K562 (cell line): Measurements from ENCODE around the gene TMEM131L. TPM values are rescaled to one million over a fixed set of nuclear protein-coding genes. Genes with fewer than 3 reads are reported as not detected.

ENCODE experiments used
- ATAC-seq: fragments of 200-7000 bp; cut with Tn5 transposase; 3 replicates; pipeline ENCODE4 v1.9.1; 2020; ENCODE audit warnings: moderate library complexity
- BruUV-seq: library from RNA; stranded (reverse); fragments of 400-500 nt; replicated peaks from 2 replicates; lab custom pipeline; 2021; lab: Mats Ljungman, UMichigan
- CTCF ChIA-PET: fragments of 300-600 bp; formaldehyde crosslinking; extraction: SDS; loops from one replicate; lab custom pipeline; 2021; ENCODE audit warnings: low intra/inter-chr PET ratio; lab: Yijun Ruan, JAX
- POLR2A ChIA-PET: fragments of 300-600, 350-650 bp; sonication (Branson Sonifier 250); formaldehyde crosslinking; extraction: SDS; loops from one replicate; lab custom pipeline; 2021; ENCODE audit warnings: antibody characterized with exemption, inconsistent platforms; lab: Yijun Ruan, JAX
- DNase-seq, 4 experiments: peaks; one replicate each; pipeline versions ENCODE4 v3.0.0 to v3.0.0-alpha.2; 2011 to 2018; ENCODE audit warnings: low spot score in 3 of 4, mixed read lengths in 3 of 4; ENCODE audit errors: extremely low read depth in 1 of 4
- FAIRE-seq: peaks from 2 replicates; lab custom pipeline; 2011; peaks lifted over from hg19 to GRCh38; lab: Jason Lieb, UNC
- H2AFZ ChIP-seq: 2 replicates; pipeline ENCODE4 v1.6.0; 2011; ENCODE audit warnings: low read depth, low read length, control low read depth, inconsistent platforms
- H3K27ac ChIP-seq: fragments of 200-600 bp; 3 replicates; pipeline ENCODE4 v1.8.0; 2011; ENCODE audit warnings: low read depth, mild to moderate bottlenecking, control low read depth, inconsistent platforms, low read length, moderate library complexity, mixed read lengths; ENCODE audit errors: extremely low read depth
- H3K27me3 ChIP-seq, 2 experiments: fragments of 300-600 bp in 1 of 2; 2 replicates in 1 of 2; 3 replicates in 1 of 2; pipeline versions ENCODE4 v1.6.0 to v1.8.0; 2011; ENCODE audit warnings: inconsistent platforms in 2 of 2, low read length in 2 of 2, mild to moderate bottlenecking in 1 of 2, mixed read lengths in 1 of 2, moderate library complexity in 1 of 2; ENCODE audit not compliant: control insufficient read depth in 2 of 2, insufficient read depth in 2 of 2
- H3K36me3 ChIP-seq: fragments of 300-600 bp; 3 replicates; pipeline ENCODE4 v1.8.0; 2011; ENCODE audit warnings: mild to moderate bottlenecking, low read length, inconsistent platforms; ENCODE audit not compliant: control insufficient read depth, insufficient read depth
- H3K4me1 ChIP-seq, 2 experiments: fragments of 200-600 bp in 1 of 2; replicated peaks in 1 of 2; 2 replicates in 1 of 2; 3 replicates in 1 of 2; pipeline versions ENCODE4 v1.5.1 to v1.8.0; 2011; ENCODE audit warnings: inconsistent platforms in 2 of 2, low read length in 2 of 2, mild to moderate bottlenecking in 1 of 2, mixed read lengths in 1 of 2, moderate library complexity in 1 of 2; ENCODE audit not compliant: control insufficient read depth in 2 of 2, insufficient read depth in 2 of 2
- H3K4me2 ChIP-seq: 2 replicates; pipeline ENCODE4 v1.6.1; 2011; ENCODE audit warnings: low read length, control low read depth, inconsistent platforms, mixed read lengths; ENCODE audit not compliant: insufficient read depth
- H3K4me3 ChIP-seq: fragments of 200-600 bp; sonication (generic), shearing (Covaris generic); 2 replicates; pipeline ENCODE4 v1.5.1; 2016; ENCODE audit warnings: control low read depth, inconsistent platforms
- H3K79me2 ChIP-seq: fragments of 200-600 bp; 3 replicates; pipeline ENCODE4 v1.8.0; 2011; ENCODE audit warnings: low read length, inconsistent platforms; ENCODE audit not compliant: control insufficient read depth, insufficient read depth
- H3K9ac ChIP-seq, 2 experiments: 2 replicates each; pipeline versions ENCODE4 v1.6.0 to v1.6.1; 2011; ENCODE audit warnings: low read depth in 2 of 2, low read length in 2 of 2, control low read depth in 1 of 2, inconsistent platforms in 1 of 2, mild to moderate bottlenecking in 1 of 2, mixed read lengths in 1 of 2; ENCODE audit not compliant: insufficient read depth in 1 of 2
- H3K9me1 ChIP-seq: one replicate; pipeline ENCODE4 v1.6.0; 2011; ENCODE audit warnings: inconsistent platforms, mild to moderate bottlenecking, low read length, moderate library complexity; ENCODE audit not compliant: control insufficient read depth, insufficient read depth
- H3K9me3 ChIP-seq: replicated peaks from 2 replicates; pipeline ENCODE4 v1.5.1; 2011; ENCODE audit warnings: low read depth, low read length, inconsistent platforms; ENCODE audit not compliant: control insufficient read depth, insufficient read depth
- H4K20me1 ChIP-seq: replicated peaks from 2 replicates; pipeline ENCODE4 v1.6.1; 2011; ENCODE audit warnings: low read length, inconsistent platforms, mixed read lengths; ENCODE audit not compliant: control insufficient read depth, insufficient read depth
- CSDE1 ChIP-seq, 2 experiments: fragments of 450-650 bp; IDR thresholded peaks; 2 replicates each; pipeline ENCODE4 v1.6.1; 2016; ENCODE audit warnings: mild to moderate bottlenecking in 1 of 2
- MAFK ChIP-seq: IDR thresholded peaks from 2 replicates; pipeline ENCODE4 v1.6.1; 2011; ENCODE audit warnings: low read length, improper control_type of control experiment
- RAD51 ChIP-seq: fragments of 450-650 bp; IDR thresholded peaks from 2 replicates; pipeline ENCODE4 v1.7.1; 2016; ENCODE audit warnings: low read depth, mild to moderate bottlenecking, borderline replicate concordance
- RBM22 ChIP-seq: fragments of 200-400 bp; formaldehyde crosslinking; IDR thresholded peaks from 2 replicates; pipeline ENCODE4 v1.6.1; 2018; ENCODE audit warnings: low read length, low read depth; ENCODE audit not compliant: poor library complexity, severe bottlenecking
- RHOXF2B ChIP-seq: fragments of 250-450 bp; sonication (Bioruptor Pico); conservative IDR thresholded peaks from 2 replicates; pipeline ENCODE4 v1.5.1; 2021
- TARDBP ChIP-seq: fragments of 450-650 bp; IDR thresholded peaks from 2 replicates; pipeline ENCODE4 v1.6.1; 2016
- THRAP3 ChIP-seq: fragments of 450-650 bp; IDR thresholded peaks from 2 replicates; pipeline ENCODE4 v1.6.1; 2016; ENCODE audit warnings: mild to moderate bottlenecking, inconsistent platforms, borderline replicate concordance
- TOE1 ChIP-seq, 2 experiments: fragments of 450-650 bp in 1 of 2; sonication (generic) in 1 of 2; formaldehyde crosslinking in 1 of 2; IDR thresholded peaks; 2 replicates each; pipeline versions ENCODE4 v1.7.1 to v1.8.0; 2016 to 2022; ENCODE audit warnings: borderline replicate concordance in 2 of 2, mild to moderate bottlenecking in 2 of 2, antibody characterized with exemption in 1 of 2, inconsistent platforms in 1 of 2, low read depth in 1 of 2, missing genetic modification reagents in 1 of 2, moderate library complexity in 1 of 2
- TSHZ1 ChIP-seq: fragments of 250-450 bp; sonication (Bioruptor Pico); IDR thresholded peaks from 2 replicates; pipeline ENCODE4 v1.4.0; 2020; ENCODE audit warnings: mild to moderate bottlenecking, moderate library complexity
- ZNF263 ChIP-seq: sonication (generic); formaldehyde crosslinking; IDR thresholded peaks from 2 replicates; pipeline ENCODE4 v1.8.0; 2022; ENCODE audit warnings: mild to moderate bottlenecking, missing genetic modification reagents, borderline replicate concordance
- ZNF583 ChIP-seq: fragments of 250-450 bp; sonication (Bioruptor Pico); IDR thresholded peaks from 2 replicates; pipeline ENCODE4 v1.4.0; 2020
- WGBS: fragments of 100-300 bp; shearing (Covaris generic); methylation state at CpG from one replicate; pipeline ENCODE4 v1.1.6; 2016; ENCODE audit warnings: low coverage, mixed read lengths; ENCODE audit not compliant: insufficient coverage; ENCODE audit errors: missing lambda C conversion rate; 5-methylcytosine and 5-hydroxymethylcytosine counted together
- in situ Hi-C: fragments of 300-500 bp; cut with MboI; formaldehyde crosslinking; loops from 4 replicates; pipeline ENCODE4 v1.15.0; 2018; ENCODE audit warnings: inconsistent platforms, mixed read lengths
- intact Hi-C: fragments of 100-400 bp; cut with micrococcal nuclease; formaldehyde crosslinking; loops from 2 replicates; pipeline ENCODE4 v1.14.2; 2022
- polyA plus RNA-seq, 8 experiments: library from polyadenylated mRNA; depleted of rRNA in 4 of 8; stranded (reverse) in 5 of 8; unstranded in 3 of 8; fragments of >200 nt; fragmentation: Nextera tagmentation in 2 of 8; fragmentation: Illumina TruSeq in 1 of 8; extraction: Ambion mirVana in 2 of 8; extraction: Trizol in 1 of 8; gene quantifications; 2 replicates each; pipeline versions ENCODE4 v1.2.1 to v1.2.3, GENCODE V29; 2011 to 2014; ENCODE audit warnings: inconsistent platforms in 1 of 8, missing spikeins in 1 of 8
- total RNA-seq, 7 experiments: library from RNA; depleted of rRNA in 6 of 7; stranded (reverse); fragments of >200 nt in 6 of 7; fragmentation: Illumina TruSeq in 2 of 7; extraction: Trizol in 2 of 7; gene quantifications; 2 replicates each; pipeline versions ENCODE4 v1.2.1 to v1.2.3, GENCODE V29; 2011 to 2021; ENCODE audit warnings: low replicate concordance in 1 of 7

The TMEM131L gene
- total and polyA plus RNA-seq, 9 of the 15 experiments (the other 6 are each of a cell fraction or from before 2014, with no cell fraction given) = 1.2 to 20.8 (median 12.9) TPM

- Histone ChIP-seq H3K36me3 (peaks cover 10% of the 10 kb centered on the region; the same call in 1 of the 3 replicates), H3K4me1 (peaks cover 0 to 5% of the 10 kb centered on the region in 2 experiments; a peak in 1 of 5 replicates), H3K9ac (no peak overlapping the region)
- no peak for DNase-seq
- no peak for TF ChIP-seq CSDE1 (IDR thresholded peaks at IDR 0.05)
- no peak for TF ChIP-seq ZNF583 (CRISPR knock-in tag)
- TF ChIP-seq RBM22 = no peak
- TF ChIP-seq THRAP3 = no peak
- TF ChIP-seq RHOXF2B (CRISPR knock-in tag) = no peak
- no peak for TF ChIP-seq TOE1 (IDR thresholded peaks at IDR 0.05; ENCODE audit: borderline replicate concordance)
- TF ChIP-seq TOE1 (CRISPR knock-in tag; IDR thresholded peaks at IDR 0.05; ENCODE audit: borderline replicate concordance, low read depth) = no peak
- TF ChIP-seq MAFK = no peak
- TF ChIP-seq RAD51 = no peak
- no peak for TF ChIP-seq TSHZ1 (CRISPR knock-in tag)
- TF ChIP-seq ZNF263 = no peak
- TF ChIP-seq TARDBP = no peak
- TF ChIP-seq, all 486 proteins: peak for 0
- no peak overlapping the region for H3K27ac ChIP-seq
- ATAC-seq (no peak), FAIRE-seq (no peak)
- BruUV-seq = no TSS peak
- no peak overlapping the region for H2AFZ ChIP-seq
- H4K20me1 ChIP-seq = no peaks in the 10 kb centered on the region
- WGBS = 94% methylated on average over 7 of the region's 7 CpGs
- ChIA-PET CTCF (interaction anchor here (3.6 to 4.7 kb wide), 2 partner anchors 140 to 228 kb away, joined by 21 to 44 read pairs; partner anchors contain the start of gene MND1), POLR2A (interaction anchor here (0.6 to 0.9 kb wide), 2 partner anchors 25 to 480 kb away, joined by 3 read pairs; no protein-coding TSS in a partner anchor)
- no peak overlapping the region for H3K4me3 ChIP-seq
- H3K27me3 ChIP-seq = no peaks in the 10 kb centered on the region
- no peaks in the 10 kb centered on the region for H3K79me2 ChIP-seq
- no peak overlapping the region for H3K4me2 ChIP-seq
- intact Hi-C loops (loop anchor here (10.0 kb wide), 1 partner anchor 108 kb away; the partner anchor contains the start of gene TMEM131L), in situ Hi-C loops (loop anchor here (5.0 to 10.0 kb wide), 2 partner anchors 226 to 418 kb away; no protein-coding TSS in a partner anchor)
- H3K9me3 ChIP-seq = no peaks in the 10 kb centered on the region
- no peaks in the 10 kb centered on the region for H3K9me1 ChIP-seq
Observed at GRCh38 chr4:153573221-153573620, 107.1 kb downstream of the TMEM131L start.
